Keratinocyte (primary cell): ENCODE data around the gene ROBO2. TPM values are rescaled to one million over a fixed set of nuclear protein-coding genes. Genes with fewer than 3 reads are reported as not detected.

Experiments
- DNase-seq: peaks from one replicate; pipeline ENCODE4 v3.0.0-alpha.2; 2011; ENCODE audit warnings: low read depth, missing footprints, low spot score
- FAIRE-seq: peaks from 2 replicates; lab custom pipeline; 2011; peaks lifted over from hg19 to GRCh38; lab: Jason Lieb, UNC
- H2AFZ ChIP-seq: 2 replicates; pipeline ENCODE4 v1.6.0; 2012; ENCODE audit warnings: low read length, control low read depth, inconsistent platforms; ENCODE audit not compliant: control insufficient read depth
- H3K27ac ChIP-seq: 2 replicates; pipeline ENCODE4 v1.5.1; 2011; ENCODE audit warnings: low read length; ENCODE audit not compliant: control insufficient read depth, insufficient read depth
- H3K27me3 ChIP-seq: 3 replicates; pipeline ENCODE4 v1.6.0; 2011; ENCODE audit warnings: low read length; ENCODE audit not compliant: control insufficient read depth, insufficient read depth; ENCODE audit errors: extremely low read depth
- H3K36me3 ChIP-seq, 2 experiments: 2 replicates in 1 of 2; 3 replicates in 1 of 2; pipeline ENCODE4 v1.5.1; 2011; ENCODE audit warnings: low read length in 2 of 2, mild to moderate bottlenecking in 1 of 2; ENCODE audit not compliant: control insufficient read depth in 2 of 2, insufficient read depth in 2 of 2; ENCODE audit errors: extremely low read depth in 1 of 2
- H3K4me1 ChIP-seq: 3 replicates; pipeline ENCODE4 v1.5.1; 2011; ENCODE audit warnings: low read length; ENCODE audit not compliant: control insufficient read depth, insufficient read depth; ENCODE audit errors: extremely low read depth
- H3K4me2 ChIP-seq: 3 replicates; pipeline ENCODE4 v1.6.0; 2011; ENCODE audit warnings: low read depth, low read length; ENCODE audit not compliant: control insufficient read depth, insufficient read depth; ENCODE audit errors: extremely low read depth
- H3K4me3 ChIP-seq, 3 experiments: fragments of 200-600 bp in 1 of 3; sonication (generic) in 1 of 3; 2 replicates in 2 of 3; 3 replicates in 1 of 3; pipeline ENCODE4 v1.5.1; 2011 to 2016; ENCODE audit warnings: low read length in 3 of 3, mild to moderate bottlenecking in 3 of 3, control low read depth in 2 of 3, inconsistent platforms in 1 of 3, low read depth in 1 of 3, mixed read lengths in 1 of 3, mixed run types in 1 of 3, moderate library complexity in 1 of 3; ENCODE audit not compliant: control insufficient read depth in 2 of 3, insufficient read depth in 2 of 3; ENCODE audit errors: extremely low read depth in 1 of 3
- H3K79me2 ChIP-seq: 2 replicates; pipeline ENCODE4 v1.6.0; 2012; ENCODE audit warnings: low read length; ENCODE audit not compliant: control insufficient read depth, insufficient read depth
- H3K9ac ChIP-seq: 3 replicates; pipeline ENCODE4 v1.6.0; 2011; ENCODE audit warnings: low read length; ENCODE audit not compliant: control insufficient read depth, insufficient read depth; ENCODE audit errors: extremely low read depth
- H3K9me1 ChIP-seq: 3 replicates; pipeline ENCODE4 v1.6.0; 2011; ENCODE audit warnings: low read length; ENCODE audit not compliant: control insufficient read depth, insufficient read depth; ENCODE audit errors: extremely low read depth
- H3K9me3 ChIP-seq: 2 replicates; pipeline ENCODE4 v1.5.1; 2012; ENCODE audit warnings: low read depth, low read length; ENCODE audit not compliant: control insufficient read depth
- H4K20me1 ChIP-seq: 3 replicates; pipeline ENCODE4 v1.6.0; 2011; ENCODE audit warnings: low read length; ENCODE audit not compliant: control insufficient read depth, insufficient read depth; ENCODE audit errors: extremely low read depth
- EZH2 ChIP-seq: IDR thresholded peaks from one replicate; pipeline ENCODE4 v1.6.1; 2012; ENCODE audit warnings: inconsistent platforms, mild to moderate bottlenecking, low read length, moderate library complexity
- dilution Hi-C: fragments of 300-500 bp; cut with MboI; formaldehyde crosslinking; loops from one replicate; pipeline ENCODE4 v1.7.0; 2020; ENCODE audit warnings: low sequenced_read_pairs; ENCODE audit not compliant: extremely low pct_ligation_motif_present
- polyA plus RNA-seq, 5 experiments: library from polyadenylated mRNA; depleted of rRNA in 3 of 5; stranded (reverse) in 3 of 5; stranded (forward) in 1 of 5; unstranded in 1 of 5; fragments of >200 nt; gene quantifications; 1 replicate in 1 of 5; 2 replicates in 3 of 5; 3 replicates in 1 of 5; pipeline versions ENCODE4 v1.2.1 to v1.2.3, GENCODE V29; 2011 to 2012; ENCODE audit warnings: missing spikeins in 2 of 5, low read depth in 1 of 5, low replicate concordance in 1 of 5
- TF ChIP-seq, protein P1 (sequence below), 3 experiments: IDR thresholded peaks in 1 of 3; conservative IDR thresholded peaks in 1 of 3; optimal IDR thresholded peaks in 1 of 3; 2 replicates in 2 of 3; 3 replicates in 1 of 3; pipeline versions ENCODE3 to v1.5.1; 2011; ENCODE audit warnings: low read length in 3 of 3, mild to moderate bottlenecking in 3 of 3, moderate library complexity in 2 of 3, control low read depth in 1 of 3, inconsistent platforms in 1 of 3; ENCODE audit not compliant: insufficient read depth in 2 of 3; ENCODE audit errors: extremely low read depth in 1 of 3

Gene ROBO2
- polyA plus RNA-seq, 1 donor (not counting 4 experiments of a cell fraction or from before 2014, with no cell fraction given) = 0.30 TPM

DNA sequence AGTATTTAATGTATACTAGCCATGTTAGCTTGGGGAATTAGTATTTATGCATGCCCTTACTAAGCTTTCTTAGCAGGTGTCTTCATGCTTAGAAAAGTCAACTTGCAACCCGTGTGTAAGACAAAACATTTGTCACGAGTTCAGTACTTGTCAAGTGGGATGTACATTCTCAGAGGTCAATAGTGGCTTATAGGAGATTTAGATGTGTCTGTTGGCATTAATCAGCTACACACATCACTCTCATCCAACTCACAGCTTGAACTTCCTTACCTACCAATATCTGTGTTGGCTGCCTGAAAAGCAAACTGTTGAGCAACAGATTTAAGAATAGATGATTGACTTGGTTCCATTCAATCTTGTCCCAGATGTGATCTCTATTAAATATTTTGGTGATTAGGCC is 109.5 kb downstream of the ROBO2 start:
- peaks cover 4% of the 10 kb centered on the region for H3K4me1 ChIP-seq
- H3K79me2 ChIP-seq = no peaks in the 10 kb centered on the region
- no peak overlapping the region for H3K4me2 ChIP-seq
- no peak overlapping the region for H3K27ac ChIP-seq
- H2AFZ ChIP-seq = no peak overlapping the region
- TF ChIP-seq, protein P1, sequence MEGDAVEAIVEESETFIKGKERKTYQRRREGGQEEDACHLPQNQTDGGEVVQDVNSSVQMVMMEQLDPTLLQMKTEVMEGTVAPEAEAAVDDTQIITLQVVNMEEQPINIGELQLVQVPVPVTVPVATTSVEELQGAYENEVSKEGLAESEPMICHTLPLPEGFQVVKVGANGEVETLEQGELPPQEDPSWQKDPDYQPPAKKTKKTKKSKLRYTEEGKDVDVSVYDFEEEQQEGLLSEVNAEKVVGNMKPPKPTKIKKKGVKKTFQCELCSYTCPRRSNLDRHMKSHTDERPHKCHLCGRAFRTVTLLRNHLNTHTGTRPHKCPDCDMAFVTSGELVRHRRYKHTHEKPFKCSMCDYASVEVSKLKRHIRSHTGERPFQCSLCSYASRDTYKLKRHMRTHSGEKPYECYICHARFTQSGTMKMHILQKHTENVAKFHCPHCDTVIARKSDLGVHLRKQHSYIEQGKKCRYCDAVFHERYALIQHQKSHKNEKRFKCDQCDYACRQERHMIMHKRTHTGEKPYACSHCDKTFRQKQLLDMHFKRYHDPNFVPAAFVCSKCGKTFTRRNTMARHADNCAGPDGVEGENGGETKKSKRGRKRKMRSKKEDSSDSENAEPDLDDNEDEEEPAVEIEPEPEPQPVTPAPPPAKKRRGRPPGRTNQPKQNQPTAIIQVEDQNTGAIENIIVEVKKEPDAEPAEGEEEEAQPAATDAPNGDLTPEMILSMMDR (optimal IDR thresholded peaks at IDR 0.05 in 1 of 3, IDR thresholded peaks at IDR 0.05 in 1 of 3, conservative IDR thresholded peaks at IDR 0.05 in 1 of 3; ENCODE audit: extremely low read depth in 1 of 3, insufficient read depth in 2 of 3, low read length in 3 of 3) = no peak
- TF ChIP-seq EZH2 = no peak
- dilution Hi-C loops = no loop called here
- FAIRE-seq (no peak), DNase-seq (no peak)
- H3K9me1 ChIP-seq = no peaks in the 10 kb centered on the region
- no peaks in the 10 kb centered on the region for H3K9me3 ChIP-seq
- H3K36me3 ChIP-seq = no peaks in the 10 kb centered on the region
- no peaks in the 10 kb centered on the region for H4K20me1 ChIP-seq
- H3K4me3 ChIP-seq = no peak overlapping the region
- H3K27me3 ChIP-seq = no peaks in the 10 kb centered on the region
- H3K9ac ChIP-seq = no peak overlapping the region

DNA sequence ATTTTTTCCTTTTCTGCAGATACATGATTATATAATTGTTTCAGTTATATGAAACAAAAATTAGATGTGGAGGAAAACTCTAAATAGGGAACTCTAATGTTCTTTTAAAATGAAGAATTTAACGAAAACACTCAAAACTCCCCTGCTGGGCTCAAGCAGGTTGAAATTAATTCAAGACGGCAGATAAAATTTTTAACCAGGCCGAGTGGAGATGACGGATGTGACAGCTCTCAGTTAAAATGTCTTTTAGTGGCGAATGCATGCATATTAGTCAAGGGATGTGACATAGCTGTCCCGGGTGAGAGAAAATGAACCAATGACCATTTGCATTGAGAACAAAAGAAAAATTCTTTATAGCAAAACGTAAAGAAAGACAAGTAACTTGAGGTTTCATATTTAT is 110.1 kb downstream of the ROBO2 start:
- no peak for TF ChIP-seq EZH2
- TF ChIP-seq, protein P1 (optimal IDR thresholded peaks at IDR 0.05 in 1 of 3, IDR thresholded peaks at IDR 0.05 in 1 of 3, conservative IDR thresholded peaks at IDR 0.05 in 1 of 3; ENCODE audit: extremely low read depth in 1 of 3, insufficient read depth in 2 of 3, low read length in 3 of 3) = no peak
- H3K36me3 ChIP-seq = no peaks in the 10 kb centered on the region
- H3K79me2 ChIP-seq = no peaks in the 10 kb centered on the region
- DNase-seq (no peak), FAIRE-seq (no peak)
- no peaks in the 10 kb centered on the region for H3K9me3 ChIP-seq
- H3K27me3 ChIP-seq = no peaks in the 10 kb centered on the region
- H3K4me2 ChIP-seq = no peak overlapping the region
- H3K4me1 ChIP-seq = peaks cover 4% of the 10 kb centered on the region
- no peak overlapping the region for H3K4me3 ChIP-seq
- no peak overlapping the region for H3K9ac ChIP-seq
- dilution Hi-C loops = no loop called here
- H3K9me1 ChIP-seq = no peaks in the 10 kb centered on the region
- no peak overlapping the region for H3K27ac ChIP-seq
- H2AFZ ChIP-seq = no peak overlapping the region
- H4K20me1 ChIP-seq = no peaks in the 10 kb centered on the region
